Astrocyte (in vitro differentiated cells and primary cell): ENCODE measurements around the gene SNX24. TPM values are rescaled to one million over a fixed set of nuclear protein-coding genes. Genes with fewer than 3 reads are reported as not detected.

Experiments
- DNase-seq: peaks from one replicate; pipeline ENCODE4 v3.0.0-alpha.2; 2010; ENCODE audit warnings: low read depth
- FAIRE-seq: peaks from 2 replicates; lab custom pipeline; 2011; peaks lifted over from hg19 to GRCh38; lab: Jason Lieb, UNC
- H2AFZ ChIP-seq: 2 replicates; pipeline ENCODE4 v1.6.0; 2012; ENCODE audit warnings: low read depth, low read length, inconsistent platforms
- H3K27ac ChIP-seq: 2 replicates; pipeline ENCODE4 v1.5.1; 2011; ENCODE audit warnings: low read depth, low read length, inconsistent platforms
- H3K27me3 ChIP-seq: 2 replicates; pipeline ENCODE4 v1.6.0; 2011; ENCODE audit warnings: low read length, inconsistent platforms; ENCODE audit not compliant: insufficient read depth
- H3K36me3 ChIP-seq: 2 replicates; pipeline ENCODE4 v1.5.1; 2011; ENCODE audit warnings: low read length, inconsistent platforms; ENCODE audit not compliant: insufficient read depth
- H3K4me1 ChIP-seq: 2 replicates; pipeline ENCODE4 v1.5.1; 2011; ENCODE audit warnings: low read length, inconsistent platforms; ENCODE audit not compliant: insufficient read depth
- H3K4me2 ChIP-seq: 2 replicates; pipeline ENCODE4 v1.6.0; 2012; ENCODE audit warnings: low read length, inconsistent platforms
- H3K4me3 ChIP-seq: 2 replicates; pipeline ENCODE4 v1.5.1; 2011; ENCODE audit warnings: low read depth, mild to moderate bottlenecking, low read length, inconsistent platforms; ENCODE audit not compliant: insufficient read depth
- H3K79me2 ChIP-seq: 2 replicates; pipeline ENCODE4 v1.6.0; 2012; ENCODE audit warnings: mild to moderate bottlenecking, low read length, inconsistent platforms; ENCODE audit not compliant: insufficient read depth
- H3K9ac ChIP-seq: 2 replicates; pipeline ENCODE4 v1.6.0; 2012; ENCODE audit warnings: mild to moderate bottlenecking, low read length, inconsistent platforms
- H3K9me3 ChIP-seq: 2 replicates; pipeline ENCODE4 v1.5.1; 2012; ENCODE audit warnings: low read depth, mild to moderate bottlenecking, low read length, inconsistent platforms; ENCODE audit not compliant: insufficient read depth
- H4K20me1 ChIP-seq: 2 replicates; pipeline ENCODE4 v1.6.0; 2012; ENCODE audit warnings: low read length, inconsistent platforms; ENCODE audit not compliant: insufficient read depth
- H3K27ac Mint-ChIP-seq: one replicate; pipeline ENCODE4 v1.8.0; 2021; ENCODE audit warnings: mild to moderate bottlenecking, mixed read lengths; ENCODE audit not compliant: unreplicated experiment
- H3K27me3 Mint-ChIP-seq: one replicate; pipeline ENCODE4 v1.8.0; 2021; ENCODE audit warnings: low read depth, mixed read lengths; ENCODE audit not compliant: unreplicated experiment
- H3K36me3 Mint-ChIP-seq: one replicate; pipeline ENCODE4 v1.8.0; 2021; ENCODE audit warnings: low read depth, mixed read lengths; ENCODE audit not compliant: unreplicated experiment
- H3K4me1 Mint-ChIP-seq: one replicate; pipeline ENCODE4 v1.8.0; 2021; ENCODE audit warnings: low read depth, mixed read lengths; ENCODE audit not compliant: unreplicated experiment
- H3K4me3 Mint-ChIP-seq: one replicate; pipeline ENCODE4 v1.8.0; 2021; ENCODE audit warnings: mild to moderate bottlenecking, moderate library complexity, mixed read lengths; ENCODE audit not compliant: unreplicated experiment
- H3K9me3 Mint-ChIP-seq: one replicate; pipeline ENCODE4 v1.8.0; 2021; ENCODE audit warnings: mild to moderate bottlenecking, mixed read lengths; ENCODE audit not compliant: unreplicated experiment
- CTCF ChIP-seq: IDR thresholded peaks from 2 replicates; pipeline ENCODE4 v1.5.1; 2011; ENCODE audit warnings: low read depth, mild to moderate bottlenecking, inconsistent platforms, low read length, moderate library complexity; ENCODE audit not compliant: insufficient read depth
- EZH2 ChIP-seq: IDR thresholded peaks from 2 replicates; pipeline ENCODE4 v1.6.1; 2012; ENCODE audit warnings: mild to moderate bottlenecking, low read length, inconsistent platforms; ENCODE audit not compliant: insufficient read depth
- total RNA-seq: library from RNA; stranded (reverse); gene quantifications from 2 replicates; pipeline ENCODE4 v1.2.1, GENCODE V29; 2021

The SNX24 gene
- total RNA-seq, 1 donor from 2014 or later: 44.6 TPM

DNA sequence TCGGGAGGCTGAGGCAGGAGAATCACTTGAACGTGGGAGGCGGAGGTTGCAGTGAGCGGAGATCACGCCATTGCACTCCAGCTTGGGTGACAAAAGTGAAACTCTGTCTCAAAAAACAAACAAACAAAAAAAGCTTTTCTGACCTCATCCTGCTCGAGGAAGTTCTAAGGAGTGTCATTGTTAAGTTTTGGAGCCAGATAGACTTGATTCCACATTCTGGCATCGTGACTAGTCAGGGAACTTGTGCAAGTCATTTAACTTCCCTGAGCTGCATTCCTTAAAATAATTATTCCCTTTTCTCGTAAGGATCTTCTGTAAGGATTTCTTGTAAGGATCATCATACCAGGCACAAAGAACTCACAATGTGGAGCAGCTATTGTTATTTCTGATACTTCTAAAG, 26.2 kb downstream of the SNX24 start:
- H3K4me2 ChIP-seq: no peak overlapping the region
- DNase-seq: no peak
- no peak overlapping the region for H3K27ac ChIP-seq
- H3K9ac ChIP-seq: no peak overlapping the region
- peaks cover 18% of the 10 kb centered on the region for H3K79me2 ChIP-seq
- Mint-ChIP-seq H3K36me3 (peaks cover 10% of the 10 kb centered on the region), H3K4me1 (peaks cover 6% of the 10 kb centered on the region), H3K4me3 (no peak overlapping the region), H3K27ac (no peak overlapping the region), H3K27me3 (no peaks in the 10 kb centered on the region), H3K9me3 (no peaks in the 10 kb centered on the region)
- TF ChIP-seq CTCF: no peak
- TF ChIP-seq EZH2: no peak
- no peak overlapping the region for H3K4me3 ChIP-seq
- no peak overlapping the region for H2AFZ ChIP-seq
- H3K9me3 ChIP-seq: no peaks in the 10 kb centered on the region
- FAIRE-seq: no peak
- no peaks in the 10 kb centered on the region for H3K27me3 ChIP-seq
- peaks cover 2% of the 10 kb centered on the region for H3K36me3 ChIP-seq
- peaks cover 7% of the 10 kb centered on the region for H3K4me1 ChIP-seq
- H4K20me1 ChIP-seq: peaks cover 11% of the 10 kb centered on the region

DNA sequence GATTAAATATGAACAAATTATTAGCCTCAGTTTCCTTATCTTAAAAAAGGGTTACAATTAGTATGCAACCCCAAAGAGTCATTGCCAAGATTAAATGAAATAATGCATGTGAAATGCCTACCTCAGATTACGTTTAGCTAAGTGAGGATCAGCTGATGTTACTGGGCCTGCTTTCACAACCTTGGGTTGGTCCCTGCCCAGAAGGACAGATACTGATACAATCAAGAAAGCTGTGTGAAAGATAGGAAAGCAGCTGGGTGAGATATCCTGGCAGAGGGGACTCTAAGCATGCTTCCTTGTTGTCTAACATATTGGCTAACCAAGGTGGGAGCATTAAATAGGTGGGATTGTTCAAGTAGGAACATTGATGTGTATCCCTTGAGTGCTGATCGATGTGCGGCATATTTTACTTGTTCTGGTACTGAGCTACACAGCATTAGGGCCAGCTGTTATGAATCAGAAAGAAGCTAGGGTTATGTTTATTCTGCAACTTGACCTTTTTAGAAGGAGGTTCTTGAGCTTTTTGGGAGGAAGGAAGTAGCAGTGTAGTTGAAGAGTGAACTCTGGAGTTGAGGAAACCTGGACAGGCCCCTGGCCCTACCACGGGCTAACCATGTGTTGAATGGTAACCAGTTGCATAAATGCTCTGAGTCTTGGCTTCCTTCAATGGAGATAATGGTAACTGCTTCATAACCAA, 28.9 kb downstream of the SNX24 start:
- no peak for FAIRE-seq
- peaks cover 14% of the 10 kb centered on the region for H3K79me2 ChIP-seq
- H3K27me3 Mint-ChIP-seq: no peaks in the 10 kb centered on the region
- H3K36me3 ChIP-seq: no peaks in the 10 kb centered on the region
- H3K4me1 ChIP-seq: peaks cover 7% of the 10 kb centered on the region
- H3K36me3 Mint-ChIP-seq: peaks cover 9% of the 10 kb centered on the region
- no peaks in the 10 kb centered on the region for H3K9me3 Mint-ChIP-seq
- no peak for DNase-seq
- H3K27ac ChIP-seq: no peak overlapping the region
- no peak overlapping the region for H3K9ac ChIP-seq
- H3K9me3 ChIP-seq: no peaks in the 10 kb centered on the region
- peaks cover 6% of the 10 kb centered on the region for H3K4me1 Mint-ChIP-seq
- TF ChIP-seq CTCF (no peak), EZH2 (no peak)
- no peak overlapping the region for H2AFZ ChIP-seq
- H4K20me1 ChIP-seq: peaks cover 25% of the 10 kb centered on the region
- no peak overlapping the region for H3K4me3 Mint-ChIP-seq
- H3K27me3 ChIP-seq: no peaks in the 10 kb centered on the region
- no peak overlapping the region for H3K4me3 ChIP-seq
- H3K4me2 ChIP-seq: no peak overlapping the region
- no peak overlapping the region for H3K27ac Mint-ChIP-seq

- Histone ChIP-seq H3K36me3 (no peaks in the 10 kb centered on the region), H3K9ac (no peak overlapping the region), H4K20me1 (peaks cover 43% of the 10 kb centered on the region), H3K27ac (no peak overlapping the region), H3K27me3 (no peaks in the 10 kb centered on the region), H3K4me3 (no peak overlapping the region), H3K9me3 (no peaks in the 10 kb centered on the region), H3K4me1 (no peaks in the 10 kb centered on the region), H3K79me2 (peaks cover 14% of the 10 kb centered on the region), H2AFZ (no peak overlapping the region), H3K4me2 (no peak overlapping the region)
- Mint-ChIP-seq H3K4me1 (peaks cover 8% of the 10 kb centered on the region), H3K4me3 (no peak overlapping the region), H3K36me3 (peaks cover 9% of the 10 kb centered on the region), H3K27me3 (no peaks in the 10 kb centered on the region), H3K9me3 (no peaks in the 10 kb centered on the region), H3K27ac (no peak overlapping the region)
- no peak for DNase-seq
- FAIRE-seq: no peak
- TF ChIP-seq EZH2: no peak
- no peak for TF ChIP-seq CTCF
Observed at GRCh38 chr5:122877518-122877917, 32.1 kb downstream of the SNX24 start.
